Fibroblast of skin of left quadriceps (primary cell): ENCODE results near the gene GRID2.

Experiments
- DNase-seq, 2 experiments: peaks; one replicate each; pipeline ENCODE4 v3.0.0-alpha.2; 2013; ENCODE audit warnings: low read depth in 2 of 2

GRID2 gene

DNA sequence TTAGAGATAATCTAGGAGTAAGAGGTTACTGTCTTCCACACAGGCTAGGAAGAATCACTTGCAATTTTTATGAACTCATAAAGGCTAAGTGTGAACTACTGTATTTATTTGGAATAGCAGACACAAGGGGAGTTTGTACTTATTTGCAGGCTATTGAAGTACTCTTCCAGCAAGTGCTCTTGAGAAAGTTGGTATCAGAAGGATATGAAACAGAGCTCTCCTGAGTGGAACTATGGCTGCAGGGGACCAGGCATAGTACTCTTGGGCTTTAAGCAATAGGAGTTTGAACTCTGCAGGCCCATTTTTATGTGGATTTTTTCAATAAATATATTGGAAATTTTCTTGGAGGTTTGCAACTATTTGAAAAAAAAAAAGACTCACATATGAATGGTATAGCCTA lies 768.5 kb downstream of the GRID2 start:
- DNase-seq, result no peak

DNA sequence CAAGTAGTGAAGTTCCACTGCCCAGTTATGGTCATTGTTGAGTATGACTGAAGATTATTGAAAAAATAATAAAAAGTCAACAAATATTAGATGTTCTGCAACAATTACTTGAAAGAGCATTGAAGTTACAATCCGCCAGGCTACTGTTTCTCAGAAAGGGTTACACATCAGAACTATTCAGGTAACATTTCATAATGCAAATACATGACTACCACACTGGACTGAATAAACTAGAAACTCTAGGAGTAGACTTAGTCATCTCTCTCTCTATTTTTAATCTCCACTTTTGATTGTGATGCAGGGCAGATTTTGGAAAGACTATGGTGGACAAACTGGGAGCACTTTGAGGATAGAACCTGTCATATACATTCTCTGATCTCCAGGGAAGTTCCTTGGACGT lies 776.5 kb downstream of the GRID2 start:
- DNase-seq, result no peak

DNA sequence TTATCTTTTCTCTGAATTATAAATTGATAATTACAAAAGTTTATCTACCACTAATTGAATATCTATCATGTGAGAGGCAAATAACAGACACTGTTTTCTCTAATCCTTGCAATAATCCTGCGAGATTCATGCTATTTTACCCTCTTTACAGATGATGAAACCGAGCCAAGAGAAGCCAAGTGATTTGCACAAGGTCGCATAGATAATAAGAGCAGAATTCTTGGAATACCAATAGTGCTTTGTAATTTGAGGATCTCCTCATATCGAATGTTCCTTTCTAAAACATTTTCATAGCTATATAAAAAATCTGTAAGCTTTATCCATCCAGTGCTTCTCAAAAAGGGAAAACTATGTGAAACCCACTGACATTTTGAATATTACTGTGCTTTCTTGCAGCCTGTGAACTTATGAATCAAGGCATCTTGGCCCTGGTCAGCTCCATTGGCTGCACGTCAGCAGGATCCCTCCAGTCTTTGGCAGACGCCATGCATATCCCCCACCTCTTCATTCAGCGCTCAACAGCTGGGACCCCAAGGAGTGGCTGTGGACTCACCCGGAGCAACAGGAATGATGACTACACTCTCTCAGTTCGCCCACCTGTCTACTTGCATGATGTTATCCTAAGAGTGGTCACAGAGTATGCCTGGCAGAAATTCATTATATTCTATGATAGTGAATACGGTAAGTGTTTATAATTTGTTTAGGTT lies 781.0 kb downstream of the GRID2 start:
- DNase-seq, result no peak

DNA sequence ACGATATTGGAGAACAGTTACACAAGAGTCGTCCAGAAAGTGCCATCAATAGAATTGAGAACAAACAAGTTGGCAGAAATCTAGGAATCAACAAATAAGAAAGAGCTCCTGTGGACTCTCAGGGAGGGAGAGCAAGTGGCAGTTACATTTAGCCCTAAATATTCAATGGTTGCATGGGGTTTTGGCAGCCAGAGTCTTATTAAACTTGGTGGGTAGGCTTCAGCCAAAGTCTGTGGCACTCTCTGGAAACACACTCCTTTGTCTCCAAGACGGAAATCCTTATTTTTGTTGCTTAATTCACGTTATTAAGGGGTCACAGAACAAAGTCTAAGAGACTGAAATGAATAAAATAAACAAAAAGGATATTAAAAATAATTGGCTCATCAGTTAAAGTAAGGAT lies 782.6 kb downstream of the GRID2 start:
- DNase-seq, result no peak

DNA sequence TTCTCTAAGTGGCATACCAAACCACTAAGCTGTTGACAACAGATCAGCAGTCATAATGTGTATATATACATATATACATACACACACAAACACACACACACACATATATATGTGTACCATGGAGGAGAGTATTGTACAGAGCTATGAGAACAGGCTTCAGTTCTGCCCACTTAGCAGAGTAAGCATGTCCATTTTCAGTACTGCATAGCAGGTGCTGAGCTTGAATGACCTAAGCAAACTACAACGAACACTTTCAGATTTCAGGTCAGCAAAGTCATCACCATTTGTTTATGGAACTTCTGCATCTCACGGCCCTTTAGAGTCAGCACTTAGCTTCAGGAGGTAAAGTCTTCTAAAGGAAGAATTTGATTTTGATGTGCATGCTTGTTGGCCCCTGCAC lies 789.0 kb downstream of the GRID2 start:
- no peak for DNase-seq

DNA sequence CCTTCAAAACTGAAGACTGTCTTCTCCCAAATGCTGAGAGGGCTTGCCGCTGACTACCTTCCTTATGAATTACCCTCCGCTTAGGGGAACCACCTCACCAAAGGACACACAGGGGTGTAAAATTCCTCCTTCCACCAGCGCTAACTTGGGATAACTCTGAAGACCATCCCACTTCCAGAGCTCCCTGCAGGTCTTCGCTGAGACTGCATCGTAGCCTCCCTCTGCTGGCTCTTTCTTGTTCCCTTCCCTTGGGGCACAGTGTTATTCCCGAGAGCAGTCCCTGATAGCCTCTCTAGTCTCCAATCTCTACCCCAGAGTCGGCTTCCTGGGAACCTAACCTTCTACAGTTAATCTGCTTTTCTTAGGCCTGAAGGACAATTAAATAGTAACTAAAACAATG lies 799.3 kb downstream of the GRID2 start:
- DNase-seq, result no peak

DNA sequence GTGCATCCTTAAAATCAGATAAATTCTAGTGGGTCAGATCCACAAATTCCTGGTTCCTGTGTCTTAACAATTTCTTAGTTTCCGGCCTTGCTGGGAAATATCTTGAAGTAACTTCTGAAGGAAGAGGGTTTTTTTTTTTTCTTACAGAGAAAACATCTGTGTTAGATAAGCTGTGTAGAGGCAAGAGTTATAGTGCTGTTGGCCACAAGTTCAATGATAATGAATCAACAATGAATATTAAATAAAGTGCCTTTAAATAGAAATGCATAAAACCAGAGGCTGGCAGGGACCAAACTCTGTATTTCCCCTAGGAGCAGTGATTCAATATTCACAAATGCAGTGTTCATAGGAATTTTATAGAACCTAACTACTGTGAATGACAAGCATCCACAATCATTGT lies 812.9 kb downstream of the GRID2 start:
- DNase-seq, result no peak

DNA sequence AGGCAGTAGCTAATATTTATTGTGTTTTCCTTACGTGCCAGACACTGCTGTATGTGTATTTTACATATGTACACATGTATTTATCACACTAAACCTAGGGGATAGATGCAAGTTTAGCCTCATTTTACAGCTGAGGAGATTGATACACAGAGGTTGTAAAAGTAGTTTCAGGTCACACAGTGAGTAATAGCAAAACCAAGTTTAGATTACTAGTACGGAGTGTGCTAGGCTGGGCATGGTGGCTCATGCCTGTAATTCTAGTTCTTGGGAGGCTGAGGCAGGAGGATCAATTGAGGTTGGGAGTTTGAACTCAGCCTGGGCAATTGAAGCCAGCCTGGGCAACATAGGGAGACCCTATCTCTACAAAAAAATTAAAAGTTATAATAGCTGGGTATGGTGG lies 823.7 kb downstream of the GRID2 start:
- no peak for DNase-seq

DNA sequence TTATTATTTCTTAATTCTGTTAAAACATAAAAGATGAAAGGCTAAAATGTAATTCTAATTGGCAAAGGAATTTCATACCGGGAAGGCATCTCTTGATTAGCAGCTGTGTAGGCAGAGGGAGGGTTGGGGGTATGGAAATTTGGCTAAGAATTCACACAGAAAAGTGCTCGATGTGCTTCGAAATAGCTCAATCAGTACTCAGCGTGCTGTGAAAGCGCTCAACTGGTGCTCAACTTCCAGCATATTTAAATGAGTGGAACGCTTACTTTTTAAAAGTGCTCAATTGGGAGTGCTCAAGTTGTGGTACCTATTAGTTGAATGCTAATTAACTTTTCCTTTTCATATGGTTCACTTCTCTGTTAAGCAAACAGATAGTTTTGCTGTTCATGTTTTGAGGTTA lies 828.9 kb downstream of the GRID2 start:
- no peak for DNase-seq

DNA sequence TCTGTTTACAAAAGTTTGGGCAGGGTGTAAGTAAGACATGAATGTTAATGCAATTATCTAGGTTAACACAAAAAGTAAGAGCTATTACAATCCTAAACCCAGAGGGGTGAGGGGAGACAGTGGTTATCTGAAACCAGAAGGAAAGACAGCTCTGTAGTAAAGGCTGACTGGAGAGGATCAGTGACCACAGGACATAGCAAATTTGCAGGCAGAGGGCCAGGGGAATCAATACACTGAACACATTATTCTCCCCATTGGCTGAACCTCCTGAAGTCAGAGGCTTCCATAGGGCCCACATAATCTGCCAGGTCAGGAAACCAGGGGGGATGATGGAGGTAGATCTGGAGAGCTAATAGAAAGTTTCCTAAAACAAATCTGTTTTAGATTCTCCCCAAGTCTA lies 835.4 kb downstream of the GRID2 start:
- DNase-seq, result no peak

DNA sequence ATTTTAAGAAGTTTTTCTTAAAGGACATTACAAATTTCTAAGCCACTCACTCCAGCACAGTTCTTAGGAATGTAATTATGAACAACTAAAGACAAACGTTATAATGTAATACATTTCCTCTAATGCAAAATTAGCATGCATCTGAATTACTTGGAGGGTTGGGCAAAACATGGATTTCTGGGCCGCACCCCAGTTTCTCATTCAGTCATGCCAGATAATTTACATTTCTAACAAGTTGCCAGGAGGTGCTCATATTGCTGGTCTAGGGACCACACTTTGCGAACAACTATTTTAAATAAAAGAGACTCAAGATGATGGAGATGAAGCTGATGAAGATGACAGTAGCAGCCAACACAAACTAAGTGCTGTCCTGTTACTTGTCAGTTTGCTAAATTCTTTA lies 840.1 kb downstream of the GRID2 start:
- DNase-seq, result no peak

DNA sequence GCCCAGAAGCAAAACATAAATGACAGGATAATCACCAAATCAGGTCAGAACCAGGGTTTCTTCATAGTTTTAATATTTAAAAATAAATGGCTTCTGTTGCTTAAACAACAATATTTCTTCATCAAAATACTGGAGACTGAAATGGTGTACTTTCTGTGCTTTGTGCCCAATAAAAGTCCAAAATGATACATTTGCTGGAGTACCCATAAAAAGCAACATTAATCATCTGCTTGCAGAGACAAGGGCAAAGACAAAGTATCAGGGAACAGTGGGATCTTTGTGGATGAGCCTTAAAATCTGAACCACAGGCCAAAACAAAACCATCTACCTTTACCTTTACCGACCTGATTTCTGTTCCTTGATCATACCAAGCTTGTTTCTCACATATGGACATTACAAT lies 840.9 kb downstream of the GRID2 start:
- no peak for DNase-seq

DNA sequence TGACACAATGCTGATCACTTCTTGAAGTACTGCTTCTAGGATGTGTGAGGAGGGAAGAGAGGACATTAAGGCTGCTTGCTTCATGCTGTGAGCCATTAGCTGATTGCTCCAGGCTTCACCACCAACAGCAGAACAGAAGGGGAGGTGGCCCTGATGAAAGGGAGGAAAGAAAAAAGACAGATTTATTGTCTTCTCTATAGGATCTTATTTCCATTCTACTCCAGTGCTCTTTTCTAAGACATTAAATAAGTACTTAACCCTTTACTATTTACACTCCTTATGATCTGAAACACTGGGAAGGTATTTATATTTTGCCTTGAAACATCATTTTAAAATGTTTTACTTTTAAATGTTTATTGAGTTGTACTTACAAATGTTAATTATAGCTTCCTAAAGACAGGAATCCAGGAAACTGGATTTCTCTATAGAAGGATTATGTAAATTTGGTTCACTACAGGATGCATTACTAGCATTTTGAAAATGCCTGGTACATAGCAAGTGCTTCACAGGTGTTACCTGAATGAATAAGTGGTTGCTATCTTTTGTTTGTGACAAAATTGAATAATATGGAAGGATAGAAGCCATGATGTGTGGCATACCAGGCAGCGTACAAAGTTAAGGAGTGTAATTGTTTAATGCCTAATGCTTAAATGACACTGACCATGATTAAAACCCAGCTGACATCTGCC lies 843.9 kb downstream of the GRID2 start:
- no peak for DNase-seq

DNA sequence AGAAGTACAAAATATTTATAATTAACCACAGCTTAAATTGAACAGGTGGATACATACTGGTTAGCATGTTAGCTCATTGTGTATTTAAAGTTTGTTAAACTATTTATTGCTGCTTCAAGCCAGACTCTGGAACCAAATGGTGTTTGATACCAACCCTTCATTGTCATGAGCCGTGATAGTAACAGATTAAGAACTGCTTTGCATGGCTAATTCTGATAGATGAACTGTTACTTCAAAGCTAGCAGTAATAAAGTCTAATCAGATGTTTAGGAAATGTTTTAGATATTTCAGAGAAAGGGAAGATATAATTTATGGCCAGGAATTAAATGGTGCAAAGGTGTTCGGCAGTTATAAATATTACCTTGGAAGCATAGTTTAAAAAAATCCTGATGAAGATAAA lies 848.7 kb downstream of the GRID2 start:
- DNase-seq, result no peak

DNA sequence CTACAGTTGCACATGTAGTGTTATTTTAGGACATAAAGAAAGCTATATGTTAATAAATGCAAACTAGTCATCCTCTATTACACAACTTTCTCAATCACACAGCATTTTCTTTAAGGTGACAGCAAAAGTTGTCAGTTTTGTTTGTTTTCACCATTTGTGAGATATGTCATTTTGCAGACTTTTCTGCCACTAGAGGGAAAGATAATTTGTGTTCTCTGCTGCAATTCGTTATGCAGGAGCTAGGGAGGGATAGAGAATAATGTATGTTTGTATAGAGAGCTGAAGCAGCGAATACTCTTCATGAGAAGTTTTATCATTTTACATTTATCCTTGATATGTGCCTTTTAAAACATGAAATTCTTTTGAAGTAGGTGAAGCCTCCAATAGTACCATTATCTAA lies 854.2 kb downstream of the GRID2 start:
- no peak for DNase-seq

DNA sequence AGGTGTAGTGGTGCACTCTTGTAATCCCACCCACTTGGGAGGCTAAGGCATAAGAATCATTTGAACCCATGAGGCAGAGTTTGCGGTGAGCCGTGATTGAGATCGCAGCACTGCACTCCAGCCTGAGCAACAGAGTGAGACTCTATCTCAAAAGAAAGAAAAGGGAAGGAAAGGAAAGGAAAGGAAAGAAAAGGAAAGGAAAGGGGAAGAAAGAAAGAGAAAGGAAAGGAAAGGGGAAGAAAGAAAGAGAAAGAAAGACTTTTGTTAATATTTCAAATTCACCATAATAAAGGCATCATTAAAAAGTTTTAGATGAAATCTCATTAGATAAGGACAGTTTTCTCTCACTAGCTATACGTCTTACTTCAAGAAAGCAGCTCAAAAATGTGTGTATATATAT lies 864.3 kb downstream of the GRID2 start:
- DNase-seq, result no peak

DNA sequence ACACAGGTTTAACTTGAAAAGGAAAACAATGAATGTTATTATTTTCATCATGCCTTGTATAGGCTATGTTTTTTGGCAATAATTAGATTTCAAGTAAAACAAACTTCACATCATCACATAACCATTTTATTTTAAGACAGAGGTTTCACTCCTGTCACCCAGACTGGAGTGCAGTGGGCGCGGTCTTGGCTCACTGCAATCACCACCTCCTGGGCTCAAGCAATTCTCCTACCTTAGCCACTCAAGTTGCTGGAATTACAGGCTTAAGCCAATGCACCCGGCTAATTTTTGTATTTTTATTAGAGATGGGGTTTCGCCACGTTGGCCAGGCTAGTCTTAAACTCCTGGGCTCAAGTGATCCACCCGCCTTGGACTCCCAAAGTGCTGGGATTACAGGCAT lies 866.2 kb downstream of the GRID2 start:
- no peak for DNase-seq

DNA sequence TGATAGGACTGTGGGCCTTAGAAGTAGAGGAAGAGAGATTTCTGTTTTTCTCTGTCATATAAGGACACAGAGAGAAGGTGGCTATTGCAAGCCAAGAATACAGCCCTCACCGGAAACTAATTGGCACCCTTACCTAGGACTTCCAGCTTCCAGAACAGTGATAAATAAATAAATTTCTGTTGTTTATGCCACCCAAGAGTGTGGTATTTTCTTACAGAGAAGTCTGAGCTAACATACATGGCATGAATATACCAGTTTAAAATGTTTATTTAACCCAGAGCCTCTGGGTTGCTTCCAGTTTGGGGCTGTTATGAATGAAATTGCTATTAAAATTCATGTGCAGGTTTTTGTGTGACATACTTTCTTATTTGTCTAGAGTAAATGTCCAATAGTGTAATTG lies 870.8 kb downstream of the GRID2 start:
- DNase-seq, result no peak

DNA sequence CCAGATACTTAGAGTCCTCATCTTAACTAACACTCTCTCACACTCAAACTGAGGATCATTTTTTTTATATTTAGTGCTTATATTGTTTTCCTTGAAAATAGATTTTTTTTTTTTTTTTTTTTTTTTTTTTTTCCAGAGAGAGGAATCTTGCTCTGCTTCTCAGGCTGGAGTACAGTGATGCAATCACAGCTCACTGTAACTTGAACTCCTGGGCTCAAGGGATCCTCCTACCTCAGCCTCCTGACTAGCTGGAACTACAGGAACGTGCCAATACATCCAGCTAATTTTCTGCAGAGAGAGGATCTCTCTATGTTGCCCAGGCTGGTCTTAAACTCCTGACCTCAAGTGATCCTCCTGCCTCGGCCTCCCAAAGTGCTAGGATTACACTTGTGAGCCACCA lies 874.5 kb downstream of the GRID2 start:
- no peak for DNase-seq

DNA sequence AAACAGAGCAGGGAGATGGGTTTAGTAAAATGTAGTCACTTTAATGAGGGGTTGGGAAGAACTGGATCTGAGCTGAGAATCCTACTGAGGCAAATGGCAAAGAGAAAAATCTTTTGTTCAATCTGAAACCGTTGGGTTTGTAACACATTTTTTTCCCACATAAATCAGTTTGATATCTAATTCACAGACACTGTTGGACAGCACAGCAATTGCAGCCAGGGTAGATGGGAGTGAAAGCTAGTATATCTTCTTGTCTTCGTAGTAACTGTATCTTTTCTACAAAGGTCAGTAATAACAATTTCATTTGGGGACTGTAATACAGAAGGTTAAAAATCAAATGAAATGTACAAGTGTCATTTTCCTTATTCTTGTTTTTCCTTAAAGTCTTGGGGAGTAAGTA lies 875.3 kb downstream of the GRID2 start:
- DNase-seq, result no peak

DNA sequence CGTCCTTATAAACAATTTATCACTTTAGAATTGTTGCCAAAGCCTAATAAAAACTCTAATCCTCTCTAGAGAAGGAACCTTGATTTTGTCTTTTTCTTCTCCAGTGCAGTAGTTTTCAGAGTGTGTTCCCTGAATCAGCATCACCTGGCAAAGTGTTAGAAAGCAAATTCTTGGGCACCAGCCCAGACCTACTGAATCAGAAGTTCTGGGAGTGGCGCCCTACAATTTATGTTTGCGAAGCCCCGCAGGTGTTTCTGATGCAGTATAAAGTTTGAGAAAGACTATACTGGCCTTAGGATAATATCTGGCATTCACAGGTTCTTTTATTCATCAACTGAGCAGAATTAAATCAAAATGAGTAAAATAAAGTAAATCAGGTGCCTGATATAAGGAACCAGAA lies 879.0 kb downstream of the GRID2 start:
- no peak for DNase-seq

DNA sequence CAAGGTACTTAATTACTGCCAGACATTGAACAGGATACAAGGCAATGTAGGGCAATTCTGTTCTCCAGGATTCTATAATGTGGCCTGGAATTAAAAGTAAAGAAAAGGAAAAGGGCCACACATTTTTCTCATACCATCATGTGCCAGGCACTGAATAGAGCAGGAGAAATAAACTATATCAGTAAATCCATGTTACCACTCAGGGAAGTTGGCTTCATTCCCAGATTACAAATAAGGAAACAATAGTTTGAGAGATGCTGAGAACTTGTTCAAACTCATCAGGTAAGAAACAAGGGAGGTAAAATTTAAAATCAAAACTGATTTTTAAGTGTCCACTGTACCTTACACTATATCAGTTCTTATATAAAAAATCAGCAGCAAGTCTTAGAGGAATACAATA lies 879.8 kb downstream of the GRID2 start:
- no peak for DNase-seq

DNA sequence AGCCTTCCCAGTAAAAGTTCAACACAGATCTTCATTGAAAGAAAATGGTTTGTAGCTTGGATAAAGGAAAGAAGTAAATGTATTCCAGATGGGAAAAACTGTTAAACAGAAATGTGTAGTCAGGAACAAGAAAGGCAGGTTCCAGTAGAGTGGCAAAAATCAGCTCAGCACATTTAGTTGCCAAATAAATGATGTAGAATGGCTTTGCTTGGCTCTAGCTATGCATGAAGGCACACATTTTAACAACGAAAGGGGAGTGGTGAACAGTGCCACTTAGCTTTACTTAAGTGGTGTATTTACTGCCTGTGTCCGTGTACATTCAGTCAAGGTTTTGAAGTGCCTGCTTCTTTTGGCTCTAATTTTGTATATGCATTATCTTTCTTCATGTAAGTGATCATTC lies 880.3 kb downstream of the GRID2 start:
- no peak for DNase-seq

DNA sequence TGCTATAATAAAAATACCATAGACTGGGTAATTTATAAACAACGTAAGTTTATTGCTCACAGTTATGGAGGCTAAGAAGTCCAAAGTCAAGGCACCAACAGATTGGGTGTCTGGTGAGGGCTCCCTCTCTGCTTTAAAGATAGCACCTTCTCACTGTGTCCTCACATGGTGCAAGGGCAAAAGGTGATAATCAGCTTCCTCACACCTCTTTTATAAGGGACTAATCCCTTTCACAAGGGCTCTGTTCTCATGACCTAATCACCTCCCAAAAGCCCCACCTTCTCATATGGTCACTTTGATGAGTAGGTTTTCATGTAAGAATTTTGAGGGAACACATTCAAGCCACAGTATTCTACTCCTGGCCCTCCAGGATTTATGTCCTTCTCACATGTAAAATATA lies 883.1 kb downstream of the GRID2 start:
- no peak for DNase-seq
